Stomach smooth muscle (tissue), 2 donors: ENCODE data around the gene NEU4.
"Not testable (repeated sequence)": the region's sequence is repeated elsewhere in the genome, so short reads cannot be mapped to it uniquely, and the experiment has no call there.

Experiments
- H3K27ac ChIP-seq: one replicate; pipeline ENCODE4 v1.7.0; 2013; ENCODE audit warnings: mild to moderate bottlenecking, low read length, inconsistent platforms
- H3K27me3 ChIP-seq, 2 donors: one replicate each; pipeline ENCODE4 v1.7.0; 2013; ENCODE audit warnings: low read length in 2 of 2; ENCODE audit not compliant: insufficient read depth in 2 of 2, control insufficient read depth in 1 of 2
- H3K36me3 ChIP-seq, 2 donors: one replicate each; pipeline ENCODE4 v1.7.0; 2013; ENCODE audit warnings: low read length in 2 of 2; ENCODE audit not compliant: control insufficient read depth in 2 of 2, insufficient read depth in 2 of 2
- H3K4me1 ChIP-seq: one replicate; pipeline ENCODE4 v1.7.0; 2013; ENCODE audit warnings: low read length; ENCODE audit not compliant: control insufficient read depth, insufficient read depth
- H3K4me3 ChIP-seq, 2 donors: one replicate each; pipeline ENCODE4 v1.7.0; 2013; ENCODE audit warnings: low read length in 2 of 2
- H3K9ac ChIP-seq, 2 donors: one replicate each; pipeline ENCODE4 v1.7.0; 2013; ENCODE audit warnings: low read length in 2 of 2, mild to moderate bottlenecking in 1 of 2
- H3K9me3 ChIP-seq, 2 donors: one replicate each; pipeline ENCODE4 v1.7.0; 2013; ENCODE audit warnings: low read length in 2 of 2; ENCODE audit not compliant: control insufficient read depth in 2 of 2
- donor health status: healthy.
- donor health status: Pancreatic carcinoma.

NEU4 gene

GRCh38 chr2:241833756-241834526 is 24.9 kb downstream of the NEU4 start:
- H3K27ac ChIP-seq, H3K4me3 ChIP-seq, H3K9ac ChIP-seq, H3K9me3 ChIP-seq, H3K4me1 ChIP-seq, H3K36me3 ChIP-seq: not testable (repeated sequence)
- peaks cover 0 to 12% of the 10 kb centered on the region in 2 donors for H3K27me3 ChIP-seq

GRCh38 chr2:241834527-241835210 is 25.7 kb downstream of the NEU4 start:
- Histone ChIP-seq H3K4me1 (no peaks in the 10 kb centered on the region), H3K9ac (no peak overlapping the region), H3K27ac (no peak overlapping the region), H3K36me3 (no peaks in the 10 kb centered on the region), H3K9me3 (no peaks in the 10 kb centered on the region), H3K27me3 (peaks cover 0 to 12% of the 10 kb centered on the region in 2 donors), H3K4me3 (no peak overlapping the region)

GRCh38 chr2:241835611-241836010 is 26.6 kb downstream of the NEU4 start:
- Histone ChIP-seq H3K27ac (no peak overlapping the region), H3K9me3 (no peaks in the 10 kb centered on the region), H3K4me3 (no peak overlapping the region)

GRCh38 chr2:241836292-241836691 is 27.3 kb downstream of the NEU4 start:
- Histone ChIP-seq H3K4me1 (no peaks in the 10 kb centered on the region), H3K36me3 (no peaks in the 10 kb centered on the region), H3K9ac (no peak overlapping the region), H3K9me3 (no peaks in the 10 kb centered on the region), H3K27me3 (peaks cover 0 to 12% of the 10 kb centered on the region in 2 donors), H3K27ac (no peak overlapping the region), H3K4me3 (no peak overlapping the region)

More at GRCh38 chr2:241835611-241836010, 26.6 kb downstream of the NEU4 start:
- H3K4me1 ChIP-seq, result no peaks in the 10 kb centered on the region
- H3K36me3 ChIP-seq, result no peaks in the 10 kb centered on the region
- no peak overlapping the region for H3K9ac ChIP-seq
- peaks cover 0 to 12% of the 10 kb centered on the region in 2 donors for H3K27me3 ChIP-seq

- no peaks in the 10 kb centered on the region for H3K36me3 ChIP-seq
- no peak overlapping the region for H3K9ac ChIP-seq
- H3K4me3 ChIP-seq, result no peak overlapping the region
- no peaks in the 10 kb centered on the region for H3K9me3 ChIP-seq
- no peak overlapping the region for H3K27ac ChIP-seq
- peaks cover 0 to 11% of the 10 kb centered on the region in 2 donors for H3K27me3 ChIP-seq
- no peaks in the 10 kb centered on the region for H3K4me1 ChIP-seq
Measured at GRCh38 chr2:241837197-241837965, 28.4 kb downstream of the NEU4 start.

- Histone ChIP-seq H3K27me3 (no peaks in the 10 kb centered on the region), H3K4me3 (no peak overlapping the region), H3K27ac (no peak overlapping the region), H3K36me3 (no peaks in the 10 kb centered on the region), H3K9ac (no peak overlapping the region), H3K9me3 (no peaks in the 10 kb centered on the region), H3K4me1 (peaks cover 11% of the 10 kb centered on the region)
Measured at GRCh38 chr2:241841181-241842066, 32.4 kb downstream of the NEU4 start.

- Histone ChIP-seq H3K4me3 (no peak overlapping the region), H3K4me1 (peaks cover 11% of the 10 kb centered on the region), H3K9me3 (no peaks in the 10 kb centered on the region), H3K9ac (no peak overlapping the region), H3K27ac (no peak overlapping the region), H3K27me3 (no peaks in the 10 kb centered on the region), H3K36me3 (no peaks in the 10 kb centered on the region)
Measured at GRCh38 chr2:241842067-241842415, 33.0 kb downstream of the NEU4 start.

- Histone ChIP-seq H3K4me1 (peaks cover 11% of the 10 kb centered on the region), H3K27me3 (no peaks in the 10 kb centered on the region), H3K36me3 (no peaks in the 10 kb centered on the region), H3K4me3 (no peak overlapping the region), H3K9me3 (no peaks in the 10 kb centered on the region), H3K27ac (no peak overlapping the region), H3K9ac (no peak overlapping the region)
Measured at GRCh38 chr2:241842620-241843211, 33.7 kb downstream of the NEU4 start.

- H3K9ac ChIP-seq, result no peak overlapping the region
- no peaks in the 10 kb centered on the region for H3K9me3 ChIP-seq
- peaks cover 11% of the 10 kb centered on the region for H3K4me1 ChIP-seq
- no peak overlapping the region for H3K4me3 ChIP-seq
- H3K27me3 ChIP-seq, result no peaks in the 10 kb centered on the region
- H3K27ac ChIP-seq, result no peak overlapping the region
- no peaks in the 10 kb centered on the region for H3K36me3 ChIP-seq
Measured at GRCh38 chr2:241843321-241844065, 34.5 kb downstream of the NEU4 start.
